ENCODE results near the gene F12. TPM values are rescaled to one million over a fixed set of nuclear protein-coding genes. Genes with fewer than 3 reads are reported as not detected.
"Not testable (repeated sequence)": the region's sequence is repeated elsewhere in the genome, so short reads cannot be mapped to it uniquely, and the experiment has no call there.

F12 gene
- total RNA-seq, 4 donors from 2014 or later: 0.27 to 0.89 TPM; not detected in 2

DNA sequence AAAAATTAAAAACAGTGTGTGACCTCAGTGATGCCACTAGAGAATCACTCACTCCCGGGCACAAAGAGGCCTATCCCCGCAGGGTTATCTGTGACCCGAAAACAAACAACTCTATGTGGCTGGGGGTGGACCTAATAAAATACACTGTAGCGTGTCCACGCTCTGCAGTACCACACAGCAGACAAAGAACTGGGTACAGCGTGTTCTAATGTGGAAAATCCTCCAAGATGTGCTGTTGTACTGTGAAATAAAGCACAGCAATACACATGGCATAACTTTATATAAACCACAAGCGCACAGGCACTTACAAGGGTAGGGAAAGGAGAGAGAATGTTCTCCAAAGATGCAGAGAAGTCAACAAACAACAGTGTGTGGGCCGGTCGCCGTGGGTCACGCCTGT is 33.3 kb downstream of the F12 start:
- Histone ChIP-seq H3K27me3 (peaks cover 7% of the 10 kb centered on the region), H3K9me3 (no peaks in the 10 kb centered on the region), H3K4me3 (no peak overlapping the region), H3K4me1 (peaks cover 0 to 12% (median 0%) of the 10 kb centered on the region in 3 donors), H3K27ac (no peak overlapping the region), H3K36me3 (peaks cover 0 to 10% of the 10 kb centered on the region in 2 donors)
- no peak for ATAC-seq
- WGBS, 2 donors (ENCODE audit: low coverage in 1 of 2): 75 to 92% methylated on average over 8 to 11 of the region's 11 CpGs
- TF ChIP-seq POLR2AphosphoS5 (IDR thresholded peaks at IDR 0.05) (no peak), EP300 (IDR thresholded peaks at IDR 0.05) (no peak), POLR2A (IDR thresholded peaks at IDR 0.05) (no peak)
- TF ChIP-seq, protein P1, sequence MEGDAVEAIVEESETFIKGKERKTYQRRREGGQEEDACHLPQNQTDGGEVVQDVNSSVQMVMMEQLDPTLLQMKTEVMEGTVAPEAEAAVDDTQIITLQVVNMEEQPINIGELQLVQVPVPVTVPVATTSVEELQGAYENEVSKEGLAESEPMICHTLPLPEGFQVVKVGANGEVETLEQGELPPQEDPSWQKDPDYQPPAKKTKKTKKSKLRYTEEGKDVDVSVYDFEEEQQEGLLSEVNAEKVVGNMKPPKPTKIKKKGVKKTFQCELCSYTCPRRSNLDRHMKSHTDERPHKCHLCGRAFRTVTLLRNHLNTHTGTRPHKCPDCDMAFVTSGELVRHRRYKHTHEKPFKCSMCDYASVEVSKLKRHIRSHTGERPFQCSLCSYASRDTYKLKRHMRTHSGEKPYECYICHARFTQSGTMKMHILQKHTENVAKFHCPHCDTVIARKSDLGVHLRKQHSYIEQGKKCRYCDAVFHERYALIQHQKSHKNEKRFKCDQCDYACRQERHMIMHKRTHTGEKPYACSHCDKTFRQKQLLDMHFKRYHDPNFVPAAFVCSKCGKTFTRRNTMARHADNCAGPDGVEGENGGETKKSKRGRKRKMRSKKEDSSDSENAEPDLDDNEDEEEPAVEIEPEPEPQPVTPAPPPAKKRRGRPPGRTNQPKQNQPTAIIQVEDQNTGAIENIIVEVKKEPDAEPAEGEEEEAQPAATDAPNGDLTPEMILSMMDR (IDR thresholded peaks at IDR 0.05): no peak

DNA sequence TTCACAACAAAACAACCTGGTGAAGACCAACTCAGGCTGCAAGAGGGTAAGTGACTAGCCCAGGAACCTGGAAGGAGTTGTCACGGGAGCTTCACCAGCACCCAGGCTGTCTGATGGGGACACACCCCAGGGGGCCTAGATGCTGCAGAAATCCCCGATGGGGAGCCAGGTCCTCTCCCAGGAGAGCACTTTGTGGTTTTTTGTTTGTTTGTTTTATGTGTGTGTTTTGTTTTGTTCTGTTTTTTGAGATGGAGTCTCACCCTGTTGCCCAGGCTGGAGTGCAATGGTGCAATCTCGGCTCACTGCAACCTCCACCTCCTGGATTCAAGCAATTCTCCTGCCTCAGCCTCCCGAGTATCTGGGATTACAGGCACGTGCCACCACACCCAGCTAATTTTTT is 33.8 kb downstream of the F12 start:
- not testable (repeated sequence) for H3K9me3 ChIP-seq, H3K36me3 ChIP-seq, H3K27ac ChIP-seq, H3K4me3 ChIP-seq, H3K27me3 ChIP-seq, ATAC-seq
- 84 to 88% methylated on average over 3 to 5 of the region's 5 CpGs for WGBS, 2 donors (ENCODE audit: low coverage in 1 of 2)
- H3K4me1 ChIP-seq: peaks cover 0 to 18% (median 0%) of the 10 kb centered on the region in 3 donors

DNA sequence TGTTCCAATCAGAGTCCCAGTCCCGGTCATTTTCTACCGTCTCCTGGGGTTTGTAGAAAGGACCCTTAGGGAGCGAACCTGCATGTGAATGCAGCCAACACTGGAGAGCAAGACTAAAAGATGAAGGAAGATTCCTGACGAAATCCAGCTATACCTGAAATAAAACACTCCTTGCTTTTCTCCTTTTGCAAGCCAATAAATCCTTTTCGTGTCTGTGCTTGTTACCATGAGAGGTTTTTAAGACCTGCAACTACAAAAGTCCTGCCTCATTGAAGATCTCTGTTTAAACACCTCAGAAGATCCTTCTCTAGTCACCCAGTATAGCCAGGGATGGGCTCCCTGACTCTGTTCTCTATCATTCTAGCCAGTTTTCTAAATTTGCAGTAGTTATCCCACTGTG is 35.2 kb downstream of the F12 start:
- TF ChIP-seq, protein P1 (IDR thresholded peaks at IDR 0.05): no peak
- TF ChIP-seq POLR2AphosphoS5 (IDR thresholded peaks at IDR 0.05) (no peak), EP300 (IDR thresholded peaks at IDR 0.05) (no peak), POLR2A (IDR thresholded peaks at IDR 0.05) (no peak)
- Histone ChIP-seq H3K4me1 (peaks cover 0 to 31% (median 0%) of the 10 kb centered on the region in 3 donors), H3K27ac (no peak overlapping the region), H3K4me3 (no peak overlapping the region), H3K27me3 (peaks cover 7% of the 10 kb centered on the region), H3K9me3 (no peaks in the 10 kb centered on the region), H3K36me3 (peaks cover 0 to 10% of the 10 kb centered on the region in 2 donors)
- ATAC-seq: no peak
- 46 to 55% methylated on average over 2 to 5 of the region's 5 CpGs for WGBS, 2 donors (ENCODE audit: low coverage in 1 of 2)

DNA sequence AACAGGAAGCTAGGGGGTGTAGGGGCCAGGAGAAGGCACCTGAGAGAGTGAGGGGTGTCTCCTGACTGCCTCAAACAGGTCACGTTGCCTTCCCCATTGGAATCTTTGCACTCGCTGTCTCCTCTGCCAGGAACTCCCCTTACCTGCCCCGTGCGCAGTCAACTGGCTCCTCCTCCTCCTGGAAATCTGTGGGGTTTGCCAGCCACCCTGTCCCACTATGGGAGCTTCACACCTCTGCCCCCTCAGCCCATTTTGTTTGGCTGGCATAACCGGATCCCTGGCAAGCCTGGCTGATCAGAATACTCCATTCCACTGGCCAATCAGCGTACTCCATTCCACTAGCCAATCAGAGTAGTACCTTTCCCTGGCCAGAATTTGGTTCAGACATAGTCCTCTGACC is 35.6 kb downstream of the F12 start:
- peaks cover 0 to 34% (median 0%) of the 10 kb centered on the region in 3 donors for H3K4me1 ChIP-seq
- no peak overlapping the region for H3K27ac ChIP-seq
- no peak for ATAC-seq
- H3K36me3 ChIP-seq: peaks cover 0 to 10% of the 10 kb centered on the region in 2 donors
- TF ChIP-seq, protein P1 (IDR thresholded peaks at IDR 0.05): no peak
- no peak for TF ChIP-seq POLR2AphosphoS5 (IDR thresholded peaks at IDR 0.05)
- TF ChIP-seq EP300 (IDR thresholded peaks at IDR 0.05): no peak
- H3K4me3 ChIP-seq: no peak overlapping the region
- H3K27me3 ChIP-seq: peaks cover 7% of the 10 kb centered on the region
- H3K9me3 ChIP-seq: no peaks in the 10 kb centered on the region
- 39 to 69% methylated on average over 4 to 6 of the region's 6 CpGs for WGBS, 2 donors (ENCODE audit: low coverage in 1 of 2)

DNA sequence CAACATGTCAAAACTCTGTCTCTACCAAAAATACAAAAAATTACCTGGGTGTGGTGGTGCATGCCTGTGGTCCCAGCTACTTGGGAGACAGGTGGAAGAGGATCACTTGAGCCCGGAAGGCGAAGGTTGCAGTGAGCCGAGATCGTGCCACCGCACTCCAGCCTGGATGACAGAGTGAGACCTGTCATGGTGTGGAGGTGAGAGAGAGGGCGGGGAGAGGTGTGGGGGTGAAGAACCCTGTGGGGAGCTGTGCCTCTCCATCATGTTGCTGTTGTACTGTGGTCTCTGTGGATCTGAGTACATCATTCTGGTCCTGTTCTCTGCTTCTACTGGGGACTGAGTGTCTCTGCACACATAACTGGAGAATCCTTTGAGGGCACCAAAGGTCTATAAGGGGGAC is 36.5 kb downstream of the F12 start:
- Histone ChIP-seq H3K27me3 (peaks cover 7% of the 10 kb centered on the region), H3K4me3 (no peak overlapping the region), H3K4me1 (peaks cover 0 to 43% (median 3%) of the 10 kb centered on the region in 3 donors), H3K9me3 (no peaks in the 10 kb centered on the region), H3K36me3 (peaks cover 0 to 10% of the 10 kb centered on the region in 2 donors), H3K27ac (no peak overlapping the region)
- no peak for ATAC-seq
- WGBS, 2 donors (ENCODE audit: low coverage in 1 of 2): 90 to 100% methylated on average over 2 to 4 of the region's 6 CpGs
- TF ChIP-seq POLR2AphosphoS5 (IDR thresholded peaks at IDR 0.05) (no peak), POLR2A (IDR thresholded peaks at IDR 0.05) (no peak), EP300 (IDR thresholded peaks at IDR 0.05) (no peak)
- TF ChIP-seq, protein P1 (IDR thresholded peaks at IDR 0.05): no peak

Data from gastroesophageal sphincter (tissue), 4 donors.